ENCODE data around the gene ZNF330.
"Not testable (repeated sequence)": the region's sequence is repeated elsewhere in the genome, so short reads cannot be mapped to it uniquely, and the experiment has no call there.

Gene ZNF330

GRCh38 chr4:141196227-141196933 is 24.3 kb upstream of the ZNF330 start:
- Histone ChIP-seq H3K27me3 (ENCODE audit: control insufficient read depth, insufficient read depth, low read length, poor library complexity, severe bottlenecking) (no peaks in the 10 kb centered on the region), H3K9me3 (ENCODE audit: control insufficient read depth, low read length) (no peaks in the 10 kb centered on the region), H3K4me3 (ENCODE audit: insufficient read depth, low read depth, low read length) (no peak overlapping the region), H3K27ac (ENCODE audit: insufficient read depth, low read depth, low read length, poor library complexity, severe bottlenecking) (no peak overlapping the region), H3K4me1 (ENCODE audit: control insufficient read depth, insufficient read depth, low read length) (no peaks in the 10 kb centered on the region), H3K36me3 (ENCODE audit: control insufficient read depth, insufficient read depth, low read length) (no peaks in the 10 kb centered on the region)
- 62 to 75% methylated on average over 1 of the region's 1 CpG for WGBS, 2 experiments

GRCh38 chr4:141207961-141208360 is 12.7 kb upstream of the ZNF330 start:
- H3K9me3 ChIP-seq (ENCODE audit: control insufficient read depth, low read length): no peaks in the 10 kb centered on the region
- H3K27ac ChIP-seq (ENCODE audit: insufficient read depth, low read depth, low read length, poor library complexity, severe bottlenecking): no peak overlapping the region
- no peaks in the 10 kb centered on the region for H3K4me1 ChIP-seq (ENCODE audit: control insufficient read depth, insufficient read depth, low read length)
- H3K4me3 ChIP-seq (ENCODE audit: insufficient read depth, low read depth, low read length): no peak overlapping the region
- H3K27me3 ChIP-seq (ENCODE audit: control insufficient read depth, insufficient read depth, low read length, poor library complexity, severe bottlenecking): no peaks in the 10 kb centered on the region
- H3K36me3 ChIP-seq (ENCODE audit: control insufficient read depth, insufficient read depth, low read length): no peaks in the 10 kb centered on the region
- 75 to 79% methylated on average over 5 of the region's 5 CpGs for WGBS, 2 experiments

GRCh38 chr4:141210168-141210567 is 10.5 kb upstream of the ZNF330 start:
- no peaks in the 10 kb centered on the region for H3K4me1 ChIP-seq (ENCODE audit: control insufficient read depth, insufficient read depth, low read length)
- H3K27me3 ChIP-seq (ENCODE audit: control insufficient read depth, insufficient read depth, low read length, poor library complexity, severe bottlenecking): no peaks in the 10 kb centered on the region
- 91 to 94% methylated on average over 3 of the region's 3 CpGs for WGBS, 2 experiments

GRCh38 chr4:141213550-141213991 is 7.1 kb upstream of the ZNF330 start:
- Histone ChIP-seq H3K27me3 (ENCODE audit: control insufficient read depth, insufficient read depth, low read length, poor library complexity, severe bottlenecking) (no peaks in the 10 kb centered on the region), H3K4me3 (ENCODE audit: insufficient read depth, low read depth, low read length) (no peak overlapping the region), H3K27ac (ENCODE audit: insufficient read depth, low read depth, low read length, poor library complexity, severe bottlenecking) (no peak overlapping the region), H3K4me1 (ENCODE audit: control insufficient read depth, insufficient read depth, low read length) (no peaks in the 10 kb centered on the region), H3K36me3 (ENCODE audit: control insufficient read depth, insufficient read depth, low read length) (no peaks in the 10 kb centered on the region), H3K9me3 (ENCODE audit: control insufficient read depth, low read length) (no peaks in the 10 kb centered on the region)
- 87 to 92% methylated on average over 26 of the region's 26 CpGs for WGBS, 2 experiments

More at GRCh38 chr4:141210168-141210567, 10.5 kb upstream of the ZNF330 start:
- no peaks in the 10 kb centered on the region for H3K9me3 ChIP-seq (ENCODE audit: control insufficient read depth, low read length)
- no peak overlapping the region for H3K4me3 ChIP-seq (ENCODE audit: insufficient read depth, low read depth, low read length)
- no peaks in the 10 kb centered on the region for H3K36me3 ChIP-seq (ENCODE audit: control insufficient read depth, insufficient read depth, low read length)
- no peak overlapping the region for H3K27ac ChIP-seq (ENCODE audit: insufficient read depth, low read depth, low read length, poor library complexity, severe bottlenecking)

- no peaks in the 10 kb centered on the region for H3K36me3 ChIP-seq (ENCODE audit: control insufficient read depth, insufficient read depth, low read length)
- H3K4me3 ChIP-seq (ENCODE audit: insufficient read depth, low read depth, low read length): no peak overlapping the region
- no peaks in the 10 kb centered on the region for H3K9me3 ChIP-seq (ENCODE audit: control insufficient read depth, low read length)
- no peak overlapping the region for H3K27ac ChIP-seq (ENCODE audit: insufficient read depth, low read depth, low read length, poor library complexity, severe bottlenecking)
- no peaks in the 10 kb centered on the region for H3K27me3 ChIP-seq (ENCODE audit: control insufficient read depth, insufficient read depth, low read length, poor library complexity, severe bottlenecking)
- H3K4me1 ChIP-seq (ENCODE audit: control insufficient read depth, insufficient read depth, low read length): no peaks in the 10 kb centered on the region
These were observed 5.7 kb upstream of the ZNF330 start for GRCh38 chr4:141215030-141215429.

- Histone ChIP-seq H3K36me3 (ENCODE audit: control insufficient read depth, insufficient read depth, low read length) (no peaks in the 10 kb centered on the region), H3K27ac (ENCODE audit: insufficient read depth, low read depth, low read length, poor library complexity, severe bottlenecking) (no peak overlapping the region), H3K4me3 (ENCODE audit: insufficient read depth, low read depth, low read length) (no peak overlapping the region), H3K27me3 (ENCODE audit: control insufficient read depth, insufficient read depth, low read length, poor library complexity, severe bottlenecking) (no peaks in the 10 kb centered on the region), H3K4me1 (ENCODE audit: control insufficient read depth, insufficient read depth, low read length) (no peaks in the 10 kb centered on the region), H3K9me3 (ENCODE audit: control insufficient read depth, low read length) (no peaks in the 10 kb centered on the region)
- WGBS, 2 experiments: 76 to 87% methylated on average over 5 of the region's 5 CpGs
These were observed 4.5 kb upstream of the ZNF330 start for GRCh38 chr4:141216002-141216761.

GRCh38 chr4:141220271-141220670 is 424 bp upstream of the ZNF330 start:
- Histone ChIP-seq H3K4me1 (ENCODE audit: control insufficient read depth, insufficient read depth, low read length) (no peaks in the 10 kb centered on the region), H3K9me3 (ENCODE audit: control insufficient read depth, low read length) (no peaks in the 10 kb centered on the region), H3K4me3 (ENCODE audit: insufficient read depth, low read depth, low read length) (no peak overlapping the region), H3K27me3 (ENCODE audit: control insufficient read depth, insufficient read depth, low read length, poor library complexity, severe bottlenecking) (no peaks in the 10 kb centered on the region), H3K36me3 (ENCODE audit: control insufficient read depth, insufficient read depth, low read length) (no peaks in the 10 kb centered on the region), H3K27ac (ENCODE audit: insufficient read depth, low read depth, low read length, poor library complexity, severe bottlenecking) (no peak overlapping the region)
- WGBS, 2 experiments: 94% methylated on average over 7 of the region's 7 CpGs

GRCh38 chr4:141223418-141223817 is 2.7 kb downstream of the ZNF330 start:
- H3K4me1 ChIP-seq (ENCODE audit: control insufficient read depth, insufficient read depth, low read length): no peaks in the 10 kb centered on the region
- H3K4me3 ChIP-seq (ENCODE audit: insufficient read depth, low read depth, low read length): no peak overlapping the region
- no peak overlapping the region for H3K27ac ChIP-seq (ENCODE audit: insufficient read depth, low read depth, low read length, poor library complexity, severe bottlenecking)
- no peaks in the 10 kb centered on the region for H3K27me3 ChIP-seq (ENCODE audit: control insufficient read depth, insufficient read depth, low read length, poor library complexity, severe bottlenecking)
- 100% methylated on average over 1 of the region's 1 CpG for WGBS, 2 experiments
- no peaks in the 10 kb centered on the region for H3K36me3 ChIP-seq (ENCODE audit: control insufficient read depth, insufficient read depth, low read length)
- no peaks in the 10 kb centered on the region for H3K9me3 ChIP-seq (ENCODE audit: control insufficient read depth, low read length)

GRCh38 chr4:141227280-141227679 is 6.6 kb downstream of the ZNF330 start:
- not testable (repeated sequence) for H3K4me1 ChIP-seq (ENCODE audit: control insufficient read depth, insufficient read depth, low read length); H3K36me3 ChIP-seq (ENCODE audit: control insufficient read depth, insufficient read depth, low read length); H3K27me3 ChIP-seq (ENCODE audit: control insufficient read depth, insufficient read depth, low read length, poor library complexity, severe bottlenecking); H3K9me3 ChIP-seq (ENCODE audit: control insufficient read depth, low read length); H3K27ac ChIP-seq (ENCODE audit: insufficient read depth, low read depth, low read length, poor library complexity, severe bottlenecking); H3K4me3 ChIP-seq (ENCODE audit: insufficient read depth, low read depth, low read length)
- WGBS, 2 experiments: 86 to 92% methylated on average over 4 to 5 of the region's 5 CpGs

GRCh38 chr4:141229408-141230101 is 8.9 kb downstream of the ZNF330 start:
- Histone ChIP-seq H3K36me3 (ENCODE audit: control insufficient read depth, insufficient read depth, low read length) (peaks cover 9% of the 10 kb centered on the region), H3K27me3 (ENCODE audit: control insufficient read depth, insufficient read depth, low read length, poor library complexity, severe bottlenecking) (no peaks in the 10 kb centered on the region), H3K4me3 (ENCODE audit: insufficient read depth, low read depth, low read length) (no peak overlapping the region), H3K27ac (ENCODE audit: insufficient read depth, low read depth, low read length, poor library complexity, severe bottlenecking) (no peak overlapping the region), H3K4me1 (ENCODE audit: control insufficient read depth, insufficient read depth, low read length) (no peaks in the 10 kb centered on the region), H3K9me3 (ENCODE audit: control insufficient read depth, low read length) (no peaks in the 10 kb centered on the region)
- WGBS, 2 experiments: 96 to 98% methylated on average over 5 of the region's 5 CpGs

Measured in ectodermal cell (in vitro differentiated cells).